BJ (cell line): Measurements from ENCODE around the gene LIMCH1. TPM values are rescaled to one million over a fixed set of nuclear protein-coding genes. Genes with fewer than 3 reads are reported as not detected.

Experiments used
- CTCF ChIA-PET: fragments of 350-600 bp; formaldehyde crosslinking; extraction: SDS; loops from one replicate; lab custom pipeline; 2021; ENCODE audit warnings: antibody characterized with exemption, inconsistent platforms; lab: Yijun Ruan, JAX
- POLR2A ChIA-PET: fragments of 300-600 bp; sonication (Branson Sonifier 250); formaldehyde crosslinking; extraction: SDS; loops from one replicate; lab custom pipeline; 2021; ENCODE audit warnings: antibody characterized with exemption; lab: Charles Lee
- DNase-seq: peaks from one replicate; pipeline ENCODE4 v3.0.0-alpha.2; 2011; ENCODE audit warnings: low read depth
- H3K27me3 ChIP-seq: 2 replicates; pipeline ENCODE4 v1.6.0; 2011; ENCODE audit warnings: low read length; ENCODE audit not compliant: control insufficient read depth, insufficient read depth
- H3K36me3 ChIP-seq: 2 replicates; pipeline ENCODE4 v1.5.1; 2011; ENCODE audit warnings: low read length; ENCODE audit not compliant: control insufficient read depth, insufficient read depth
- H3K4me3 ChIP-seq: 2 replicates; pipeline ENCODE4 v1.5.1; 2011; ENCODE audit warnings: low read depth, mild to moderate bottlenecking, control low read depth, low read length
- polyA plus RNA-seq: library from polyadenylated mRNA; depleted of rRNA; stranded (reverse); fragments of >200 nt; gene quantifications from 2 replicates; pipeline ENCODE4 v1.2.3, GENCODE V29; 2011
- TF ChIP-seq, protein P1 (sequence below): IDR thresholded peaks from 2 replicates; pipeline ENCODE4 v1.5.1; 2011; ENCODE audit warnings: low read depth, mild to moderate bottlenecking, control low read depth, inconsistent platforms, low read length, moderate library complexity; ENCODE audit not compliant: insufficient read depth

Gene LIMCH1
- polyA plus RNA-seq, 1 experiment = 133 TPM

DNA sequence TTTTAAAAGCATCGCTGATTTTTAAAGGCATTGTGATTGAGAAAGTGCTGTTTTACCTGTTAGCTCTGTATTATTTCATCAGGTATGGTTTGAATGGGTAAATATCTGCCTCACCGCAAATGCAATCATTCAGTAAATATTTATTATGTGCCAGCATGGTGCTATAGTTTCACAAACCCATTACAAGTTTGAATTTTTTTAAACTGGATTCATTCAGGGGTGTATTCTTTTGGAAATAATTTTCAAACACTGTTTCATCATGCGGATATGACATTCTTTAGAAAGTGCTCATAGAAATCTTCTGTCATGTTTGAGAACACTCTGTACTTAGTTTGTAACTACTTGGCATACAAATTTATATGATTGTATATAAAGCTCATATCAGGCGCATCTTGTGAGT, 37.2 kb downstream of the LIMCH1 start:
- CTCF ChIA-PET = interaction anchor here (0.5 to 1.3 kb wide), 3 partner anchors 67 to 138 kb away, joined by 3 to 5 read pairs (median 4); no protein-coding TSS in a partner anchor
- POLR2A ChIA-PET = no interaction called here
- Histone ChIP-seq H3K27me3 (no peaks in the 10 kb centered on the region), H3K4me3 (no peak overlapping the region), H3K36me3 (no peaks in the 10 kb centered on the region)
- TF ChIP-seq, protein P1, sequence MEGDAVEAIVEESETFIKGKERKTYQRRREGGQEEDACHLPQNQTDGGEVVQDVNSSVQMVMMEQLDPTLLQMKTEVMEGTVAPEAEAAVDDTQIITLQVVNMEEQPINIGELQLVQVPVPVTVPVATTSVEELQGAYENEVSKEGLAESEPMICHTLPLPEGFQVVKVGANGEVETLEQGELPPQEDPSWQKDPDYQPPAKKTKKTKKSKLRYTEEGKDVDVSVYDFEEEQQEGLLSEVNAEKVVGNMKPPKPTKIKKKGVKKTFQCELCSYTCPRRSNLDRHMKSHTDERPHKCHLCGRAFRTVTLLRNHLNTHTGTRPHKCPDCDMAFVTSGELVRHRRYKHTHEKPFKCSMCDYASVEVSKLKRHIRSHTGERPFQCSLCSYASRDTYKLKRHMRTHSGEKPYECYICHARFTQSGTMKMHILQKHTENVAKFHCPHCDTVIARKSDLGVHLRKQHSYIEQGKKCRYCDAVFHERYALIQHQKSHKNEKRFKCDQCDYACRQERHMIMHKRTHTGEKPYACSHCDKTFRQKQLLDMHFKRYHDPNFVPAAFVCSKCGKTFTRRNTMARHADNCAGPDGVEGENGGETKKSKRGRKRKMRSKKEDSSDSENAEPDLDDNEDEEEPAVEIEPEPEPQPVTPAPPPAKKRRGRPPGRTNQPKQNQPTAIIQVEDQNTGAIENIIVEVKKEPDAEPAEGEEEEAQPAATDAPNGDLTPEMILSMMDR = no peak
- DNase-seq = no peak

DNA sequence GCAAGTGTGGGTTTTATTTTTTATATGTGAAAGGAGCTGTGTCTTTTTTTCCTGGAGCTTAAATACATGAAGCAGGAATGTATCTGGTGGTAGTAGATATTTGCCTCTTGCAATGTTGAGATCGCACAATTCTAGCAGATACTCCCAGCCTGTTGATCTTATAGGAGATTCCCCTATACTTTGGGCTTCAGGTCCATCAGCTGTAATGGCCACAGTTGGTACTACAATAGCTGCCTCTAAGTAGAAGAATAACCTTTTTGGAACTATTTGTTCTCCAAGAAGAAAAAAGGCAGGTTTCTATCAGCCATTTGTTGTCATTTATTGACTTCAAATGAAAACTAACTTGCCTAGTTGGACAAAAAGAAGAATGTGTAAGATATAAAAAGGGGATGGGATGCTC, 37.7 kb downstream of the LIMCH1 start:
- ChIA-PET POLR2A (no interaction called here), CTCF (interaction anchor here (1.1 to 1.3 kb wide), 2 partner anchors 72 to 139 kb away, joined by 4 to 5 read pairs; no protein-coding TSS in a partner anchor)
- H3K4me3 ChIP-seq = no peak overlapping the region
- no peaks in the 10 kb centered on the region for H3K27me3 ChIP-seq
- TF ChIP-seq, protein P1 = no peak
- no peak for DNase-seq
- no peaks in the 10 kb centered on the region for H3K36me3 ChIP-seq

DNA sequence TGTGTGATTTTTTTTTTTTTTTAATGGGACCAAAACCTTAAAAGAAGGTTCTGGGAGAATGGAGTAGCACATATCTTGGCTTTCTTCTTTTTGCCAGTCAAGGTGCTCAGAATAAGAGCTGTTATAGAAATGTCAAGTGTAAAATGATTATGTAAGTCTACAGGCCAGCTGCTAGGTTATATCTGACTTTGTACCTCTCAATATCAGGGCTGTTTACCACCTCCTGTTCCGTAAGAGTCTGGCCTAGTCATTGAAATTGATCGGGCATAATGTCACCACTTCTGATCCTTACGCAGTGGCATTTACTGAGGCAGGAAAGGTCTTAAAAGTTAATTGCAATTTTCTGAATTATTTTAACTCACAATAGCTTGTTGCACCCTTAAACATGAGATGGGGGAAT, 41.1 kb downstream of the LIMCH1 start:
- POLR2A ChIA-PET = no interaction called here

DNA sequence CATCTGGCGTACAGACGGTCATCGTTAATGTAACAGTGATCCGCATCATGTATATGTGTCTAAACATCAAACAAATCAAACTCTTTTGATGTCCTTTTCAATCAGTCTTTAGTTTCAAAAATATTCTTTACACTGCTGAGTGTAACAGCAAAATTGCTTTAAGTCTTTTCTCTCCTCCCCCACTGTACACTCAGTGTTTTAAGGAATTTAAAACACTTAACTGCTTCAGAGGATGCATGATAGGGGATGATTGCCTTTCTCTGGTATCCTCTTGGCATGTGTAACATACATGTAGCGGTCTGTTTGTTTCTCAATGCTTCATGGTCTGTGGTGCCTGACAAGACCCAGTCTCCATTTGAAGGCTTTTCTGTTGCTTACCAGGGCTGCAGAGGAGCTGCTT, 41.6 kb downstream of the LIMCH1 start:
- no peak for DNase-seq
- H3K36me3 ChIP-seq = no peaks in the 10 kb centered on the region
- no peaks in the 10 kb centered on the region for H3K27me3 ChIP-seq
- H3K4me3 ChIP-seq = no peak overlapping the region
- CTCF ChIA-PET = no interaction called here
- POLR2A ChIA-PET = no interaction called here
- TF ChIP-seq, protein P1 = no peak

More for the DNA sequence above, 41.1 kb downstream of the LIMCH1 start:
- no peak for DNase-seq
- TF ChIP-seq, protein P1 = no peak
- Histone ChIP-seq H3K4me3 (no peak overlapping the region), H3K36me3 (no peaks in the 10 kb centered on the region), H3K27me3 (no peaks in the 10 kb centered on the region)
- CTCF ChIA-PET = interaction anchor here (0.6 kb wide), 1 partner anchor 1553 kb away, joined by 3 read pairs; no protein-coding TSS in a partner anchor

DNA sequence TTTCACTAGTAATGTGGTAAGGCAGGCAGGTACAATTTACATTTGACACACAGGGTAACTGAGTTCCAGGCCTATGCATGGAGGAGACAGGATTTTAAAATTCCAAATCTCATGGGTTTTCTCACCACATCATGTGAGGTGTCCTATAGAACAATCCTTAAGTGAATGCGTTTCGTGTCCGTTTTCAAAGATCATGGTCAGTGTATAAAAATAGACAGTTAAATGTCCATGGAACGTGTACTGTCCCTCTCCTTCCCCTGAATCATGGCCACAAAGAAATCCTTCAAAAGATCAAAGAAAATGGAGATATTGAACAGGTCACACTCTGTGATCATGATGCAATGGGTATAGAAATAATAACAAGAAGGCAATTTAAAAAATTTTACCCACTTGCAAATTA, 42.0 kb downstream of the LIMCH1 start:
- Histone ChIP-seq H3K27me3 (no peaks in the 10 kb centered on the region), H3K36me3 (no peaks in the 10 kb centered on the region), H3K4me3 (no peak overlapping the region)
- TF ChIP-seq, protein P1 = no peak
- ChIA-PET POLR2A (no interaction called here), CTCF (no interaction called here)
- no peak for DNase-seq
